HepG2 (cell line): ENCODE results near the gene SHQ1. TPM values are rescaled to one million over a fixed set of nuclear protein-coding genes. Genes with fewer than 3 reads are reported as not detected.

Experiments used
- ATF5 ChIP-seq: sonication (generic); formaldehyde crosslinking; IDR thresholded peaks from 2 replicates; pipeline ENCODE4 v1.4.0; 2020; ENCODE audit warnings: mild to moderate bottlenecking, low read depth, missing genetic modification reagents
- BCL6 ChIP-seq: IDR thresholded peaks from 2 replicates; pipeline ENCODE4 v1.6.1; 2016; ENCODE audit warnings: missing genetic modification reagents, missing compliant biosample characterization
- NFIB ChIP-seq: sonication (generic); formaldehyde crosslinking; IDR thresholded peaks from 2 replicates; pipeline ENCODE4 v1.9.0; 2021; ENCODE audit warnings: missing genetic modification reagents, mild to moderate bottlenecking, borderline replicate concordance
- REST ChIP-seq, 2 experiments: IDR thresholded peaks; 2 replicates each; pipeline ENCODE4 v1.6.1; 2011 to 2012; ENCODE audit warnings: low read length in 2 of 2, borderline replicate concordance in 1 of 2, low read depth in 1 of 2, mild to moderate bottlenecking in 1 of 2, moderate library complexity in 1 of 2
- RFX1 ChIP-seq: fragments of 450-650 bp; IDR thresholded peaks from 2 replicates; pipeline ENCODE4 v1.6.1; 2017
- SALL2 ChIP-seq: sonication (generic); formaldehyde crosslinking; IDR thresholded peaks from 2 replicates; pipeline ENCODE4 v1.8.1; 2023; ENCODE audit warnings: mild to moderate bottlenecking, missing genetic modification reagents, inconsistent platforms
- SMAD9 ChIP-seq: sonication (generic); formaldehyde crosslinking; IDR thresholded peaks from 2 replicates; pipeline ENCODE4 v1.5.1; 2020; ENCODE audit warnings: mild to moderate bottlenecking, missing genetic modification reagents
- SOX5 ChIP-seq: IDR thresholded peaks from 2 replicates; pipeline ENCODE4 v1.6.1; 2016; ENCODE audit warnings: borderline replicate concordance
- U2AF1 ChIP-seq: fragments of 200-400 bp; formaldehyde crosslinking; optimal IDR thresholded peaks from 2 replicates; pipeline ENCODE3; 2017; ENCODE audit warnings: mild to moderate bottlenecking, low read depth, low read length
- ZBTB20 ChIP-seq: sonication (generic); formaldehyde crosslinking; IDR thresholded peaks from 2 replicates; pipeline ENCODE4 v1.8.1; 2023; ENCODE audit warnings: missing genetic modification reagents, low read depth, mild to moderate bottlenecking, borderline replicate concordance
- ZBTB26 ChIP-seq: IDR thresholded peaks from 2 replicates; pipeline ENCODE4 v1.6.1; 2016; ENCODE audit warnings: missing compliant biosample characterization, missing genetic modification reagents, borderline replicate concordance
- ZFX ChIP-seq: sonication (generic); formaldehyde crosslinking; IDR thresholded peaks from 2 replicates; pipeline ENCODE4 v1.4.0; 2020; ENCODE audit warnings: mild to moderate bottlenecking, low read depth, missing genetic modification reagents, moderate library complexity
- ZNF570 ChIP-seq: sonication (generic); formaldehyde crosslinking; IDR thresholded peaks from 2 replicates; pipeline ENCODE4 v1.4.0; 2020; ENCODE audit warnings: mild to moderate bottlenecking, missing genetic modification reagents, borderline replicate concordance
- ZNF577 ChIP-seq: sonication (generic); formaldehyde crosslinking; IDR thresholded peaks from 2 replicates; pipeline ENCODE4 v1.4.0; 2020; ENCODE audit warnings: mild to moderate bottlenecking, low read depth, missing genetic modification reagents, borderline replicate concordance
- polyA plus RNA-seq, 8 experiments: library from polyadenylated mRNA; depleted of rRNA in 3 of 8; stranded (reverse) in 7 of 8; unstranded in 1 of 8; fragments of >200 nt; fragmentation: Illumina TruSeq in 4 of 8; extraction: Trizol in 4 of 8; gene quantifications; 2 replicates each; pipeline versions ENCODE4 v1.2.1 to v1.2.3, GENCODE V29; 2011 to 2016; ENCODE audit warnings: low read depth in 4 of 8, missing spikeins in 1 of 8, mixed read lengths in 1 of 8; ENCODE audit not compliant: insufficient read depth in 1 of 8
- total RNA-seq, 5 experiments: library from RNA; depleted of rRNA; stranded (reverse); fragments of >200 nt; fragmentation: Illumina TruSeq; extraction: Trizol; gene quantifications; 2 replicates each; pipeline ENCODE4 v1.2.3, GENCODE V29; 2016; ENCODE audit warnings: low read depth in 1 of 5
- TF ChIP-seq, protein P1 (sequence below): sonication (generic); formaldehyde crosslinking; IDR thresholded peaks from 2 replicates; pipeline ENCODE4 v1.9.0; 2021; ENCODE audit warnings: mild to moderate bottlenecking, missing genetic modification reagents

The SHQ1 gene
- total and polyA plus RNA-seq, 2 of the 13 experiments (the other 11 are each of a cell fraction or from before 2014, with no cell fraction given) = 5.5 to 20.3 TPM

DNA sequence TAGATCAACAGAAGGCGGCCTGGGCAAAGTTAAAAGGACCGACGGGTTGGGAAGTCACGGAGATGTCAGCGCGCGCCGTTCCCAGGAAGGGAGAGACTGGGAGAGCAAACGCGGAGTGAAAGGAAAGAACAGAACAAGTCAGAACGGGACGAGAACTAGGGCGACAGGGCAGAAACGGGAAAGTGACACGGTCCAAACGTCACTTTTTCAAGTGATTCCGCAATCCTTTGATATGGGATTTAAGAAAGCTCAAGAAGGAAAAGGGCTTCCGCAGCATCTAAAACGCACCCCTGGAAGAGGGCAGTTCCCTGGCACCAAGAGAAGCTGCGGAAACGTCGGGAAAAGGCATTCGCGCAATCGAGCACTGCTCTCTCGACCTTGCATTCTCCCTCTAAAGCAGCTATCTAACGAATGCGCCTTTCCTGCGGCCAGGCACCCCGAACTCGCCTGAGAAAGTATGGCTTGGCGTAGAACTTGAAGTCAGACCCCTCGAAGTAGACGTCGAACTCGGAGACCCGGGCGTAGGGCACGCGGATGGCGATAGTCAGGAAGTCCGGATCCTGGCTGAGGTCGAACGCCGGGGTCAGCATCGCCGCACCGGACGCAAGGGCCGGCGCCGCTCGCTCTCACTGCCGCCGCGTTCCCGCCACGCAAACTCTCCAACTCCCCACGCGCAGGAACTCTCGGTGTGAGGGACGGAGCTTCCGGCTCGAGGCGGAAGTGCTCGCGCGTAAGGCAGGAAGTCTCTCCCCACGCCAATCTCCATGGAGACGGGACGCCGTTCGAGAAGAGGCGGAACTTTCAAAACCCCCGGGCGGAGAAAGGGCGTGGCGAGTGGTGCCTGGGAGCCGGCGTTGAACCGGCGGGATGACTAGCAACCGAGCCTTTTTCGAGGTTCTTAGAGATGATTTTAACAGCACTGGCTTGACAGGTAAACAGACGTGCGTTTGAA, at the start of gene SHQ1 (continued):
- TF ChIP-seq, protein P1, sequence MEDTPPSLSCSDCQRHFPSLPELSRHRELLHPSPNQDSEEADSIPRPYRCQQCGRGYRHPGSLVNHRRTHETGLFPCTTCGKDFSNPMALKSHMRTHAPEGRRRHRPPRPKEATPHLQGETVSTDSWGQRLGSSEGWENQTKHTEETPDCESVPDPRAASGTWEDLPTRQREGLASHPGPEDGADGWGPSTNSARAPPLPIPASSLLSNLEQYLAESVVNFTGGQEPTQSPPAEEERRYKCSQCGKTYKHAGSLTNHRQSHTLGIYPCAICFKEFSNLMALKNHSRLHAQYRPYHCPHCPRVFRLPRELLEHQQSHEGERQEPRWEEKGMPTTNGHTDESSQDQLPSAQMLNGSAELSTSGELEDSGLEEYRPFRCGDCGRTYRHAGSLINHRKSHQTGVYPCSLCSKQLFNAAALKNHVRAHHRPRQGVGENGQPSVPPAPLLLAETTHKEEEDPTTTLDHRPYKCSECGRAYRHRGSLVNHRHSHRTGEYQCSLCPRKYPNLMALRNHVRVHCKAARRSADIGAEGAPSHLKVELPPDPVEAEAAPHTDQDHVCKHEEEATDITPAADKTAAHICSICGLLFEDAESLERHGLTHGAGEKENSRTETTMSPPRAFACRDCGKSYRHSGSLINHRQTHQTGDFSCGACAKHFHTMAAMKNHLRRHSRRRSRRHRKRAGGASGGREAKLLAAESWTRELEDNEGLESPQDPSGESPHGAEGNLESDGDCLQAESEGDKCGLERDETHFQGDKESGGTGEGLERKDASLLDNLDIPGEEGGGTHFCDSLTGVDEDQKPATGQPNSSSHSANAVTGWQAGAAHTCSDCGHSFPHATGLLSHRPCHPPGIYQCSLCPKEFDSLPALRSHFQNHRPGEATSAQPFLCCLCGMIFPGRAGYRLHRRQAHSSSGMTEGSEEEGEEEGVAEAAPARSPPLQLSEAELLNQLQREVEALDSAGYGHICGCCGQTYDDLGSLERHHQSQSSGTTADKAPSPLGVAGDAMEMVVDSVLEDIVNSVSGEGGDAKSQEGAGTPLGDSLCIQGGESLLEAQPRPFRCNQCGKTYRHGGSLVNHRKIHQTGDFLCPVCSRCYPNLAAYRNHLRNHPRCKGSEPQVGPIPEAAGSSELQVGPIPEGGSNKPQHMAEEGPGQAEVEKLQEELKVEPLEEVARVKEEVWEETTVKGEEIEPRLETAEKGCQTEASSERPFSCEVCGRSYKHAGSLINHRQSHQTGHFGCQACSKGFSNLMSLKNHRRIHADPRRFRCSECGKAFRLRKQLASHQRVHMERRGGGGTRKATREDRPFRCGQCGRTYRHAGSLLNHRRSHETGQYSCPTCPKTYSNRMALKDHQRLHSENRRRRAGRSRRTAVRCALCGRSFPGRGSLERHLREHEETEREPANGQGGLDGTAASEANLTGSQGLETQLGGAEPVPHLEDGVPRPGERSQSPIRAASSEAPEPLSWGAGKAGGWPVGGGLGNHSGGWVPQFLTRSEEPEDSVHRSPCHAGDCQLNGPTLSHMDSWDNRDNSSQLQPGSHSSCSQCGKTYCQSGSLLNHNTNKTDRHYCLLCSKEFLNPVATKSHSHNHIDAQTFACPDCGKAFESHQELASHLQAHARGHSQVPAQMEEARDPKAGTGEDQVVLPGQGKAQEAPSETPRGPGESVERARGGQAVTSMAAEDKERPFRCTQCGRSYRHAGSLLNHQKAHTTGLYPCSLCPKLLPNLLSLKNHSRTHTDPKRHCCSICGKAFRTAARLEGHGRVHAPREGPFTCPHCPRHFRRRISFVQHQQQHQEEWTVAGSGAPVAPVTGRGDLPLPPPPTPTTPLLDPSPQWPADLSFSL (CRISPR knock-in tag) = no peak
- peak; percentile 86 for TF ChIP-seq RFX1
- TF ChIP-seq ZFX = peak; percentile 65; the same call in 1 of the 2 replicates
- no peak for TF ChIP-seq ZNF577
- 0 out of 2 replicates have a peak, but pooled peaks have one; percentile 64 for TF ChIP-seq NFIB (CRISPR knock-in tag)
- TF ChIP-seq U2AF1 = no peak
- peak; percentile 52; the same call in 1 of the 2 replicates for TF ChIP-seq ZBTB26 (CRISPR knock-in tag)
- 0 out of 4 replicates have a peak, but pooled peaks of 1 of the 2 experiments have one; percentile 20 for TF ChIP-seq REST (IDR thresholded peaks at IDR 0.05; ENCODE audit: borderline replicate concordance in 1 of 2, low read depth in 1 of 2, low read length in 2 of 2)
- peak; percentile 31; the same call in 1 of the 2 replicates for TF ChIP-seq SALL2 (CRISPR knock-in tag)
- TF ChIP-seq ZBTB20 (CRISPR knock-in tag) = peak; percentile 44
- TF ChIP-seq ZNF570 (CRISPR knock-in tag) = no peak
- TF ChIP-seq SMAD9 (CRISPR knock-in tag) = no peak
- TF ChIP-seq SOX5 (CRISPR knock-in tag) = peak; percentile 39
- no peak for TF ChIP-seq ATF5 (CRISPR knock-in tag)
- peak; percentile 48; the same call in 1 of the 2 replicates for TF ChIP-seq BCL6 (CRISPR knock-in tag)
